ENCODE results near the gene CUX1.

DNA sequence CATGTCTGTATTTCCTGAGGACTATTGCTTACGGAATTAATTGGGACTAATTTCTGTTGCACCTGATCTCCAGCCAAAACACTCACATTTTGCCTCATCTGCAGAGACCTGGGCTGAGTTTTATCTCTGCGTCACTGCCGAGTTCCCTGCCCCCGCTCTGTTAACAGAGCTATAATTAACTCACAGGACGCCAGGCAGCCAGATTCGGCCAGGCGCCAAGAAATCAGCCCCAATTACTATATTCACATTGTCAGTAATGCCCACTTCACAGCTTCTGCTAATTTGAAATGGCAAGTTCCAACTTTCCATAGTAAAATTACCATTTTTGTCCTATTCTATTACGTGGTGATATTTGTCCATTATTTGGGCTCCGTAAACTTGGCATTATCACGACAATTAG, 130.5 kb downstream of the CUX1 start:
- no peak for TF ChIP-seq POLR2AphosphoS5 (IDR thresholded peaks at IDR 0.05)
- TF ChIP-seq, protein P1, sequence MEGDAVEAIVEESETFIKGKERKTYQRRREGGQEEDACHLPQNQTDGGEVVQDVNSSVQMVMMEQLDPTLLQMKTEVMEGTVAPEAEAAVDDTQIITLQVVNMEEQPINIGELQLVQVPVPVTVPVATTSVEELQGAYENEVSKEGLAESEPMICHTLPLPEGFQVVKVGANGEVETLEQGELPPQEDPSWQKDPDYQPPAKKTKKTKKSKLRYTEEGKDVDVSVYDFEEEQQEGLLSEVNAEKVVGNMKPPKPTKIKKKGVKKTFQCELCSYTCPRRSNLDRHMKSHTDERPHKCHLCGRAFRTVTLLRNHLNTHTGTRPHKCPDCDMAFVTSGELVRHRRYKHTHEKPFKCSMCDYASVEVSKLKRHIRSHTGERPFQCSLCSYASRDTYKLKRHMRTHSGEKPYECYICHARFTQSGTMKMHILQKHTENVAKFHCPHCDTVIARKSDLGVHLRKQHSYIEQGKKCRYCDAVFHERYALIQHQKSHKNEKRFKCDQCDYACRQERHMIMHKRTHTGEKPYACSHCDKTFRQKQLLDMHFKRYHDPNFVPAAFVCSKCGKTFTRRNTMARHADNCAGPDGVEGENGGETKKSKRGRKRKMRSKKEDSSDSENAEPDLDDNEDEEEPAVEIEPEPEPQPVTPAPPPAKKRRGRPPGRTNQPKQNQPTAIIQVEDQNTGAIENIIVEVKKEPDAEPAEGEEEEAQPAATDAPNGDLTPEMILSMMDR (IDR thresholded peaks at IDR 0.05): no peak
- no peak for TF ChIP-seq EP300 (IDR thresholded peaks at IDR 0.05)
- no peak for TF ChIP-seq POLR2A (IDR thresholded peaks at IDR 0.05)

Data from suprapubic skin (tissue), 4 donors.